GM12872 (cell line): ENCODE results near the gene ZNRD2.

Source experiments
- CTCF ChIP-seq: IDR thresholded peaks from 3 replicates; pipeline ENCODE4 v1.5.1; 2011; ENCODE audit warnings: low read depth, mild to moderate bottlenecking, low read length, moderate library complexity; ENCODE audit not compliant: insufficient read depth

The ZNRD2 gene

DNA sequence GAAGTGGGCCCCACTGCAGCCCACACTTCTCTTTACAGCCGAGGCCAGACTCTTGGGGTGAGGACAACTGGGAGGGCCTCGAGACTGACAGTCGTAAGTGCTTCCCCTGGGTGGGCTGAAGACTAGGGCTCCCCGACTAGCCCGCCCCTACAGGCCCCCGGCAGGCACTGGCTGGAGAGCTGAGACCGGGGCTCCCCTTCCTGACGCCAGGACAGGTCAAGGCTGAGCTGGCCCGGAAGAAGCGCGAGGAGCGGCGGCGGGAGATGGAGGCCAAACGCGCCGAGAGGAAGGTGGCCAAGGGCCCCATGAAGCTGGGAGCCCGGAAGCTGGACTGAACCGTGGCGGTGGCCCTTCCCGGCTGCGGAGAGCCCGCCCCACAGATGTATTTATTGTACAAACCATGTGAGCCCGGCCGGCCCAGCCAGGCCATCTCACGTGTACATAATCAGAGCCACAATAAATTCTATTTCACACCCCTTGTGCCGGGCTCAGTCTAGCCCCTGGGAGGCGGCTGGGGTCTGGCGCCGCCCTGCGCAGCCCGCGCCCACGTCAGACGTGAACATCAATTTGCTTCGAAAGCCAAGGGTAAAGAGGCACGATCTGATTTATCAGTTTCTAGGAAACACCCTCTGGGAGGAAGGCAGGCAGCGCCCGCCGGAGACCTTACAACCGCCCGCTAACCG is 31.9 kb upstream of the ZNRD2 start:
- TF ChIP-seq CTCF = no peak

- TF ChIP-seq CTCF = no peak
Measured at GRCh38 chr11:65538915-65539743, 31.1 kb upstream of the ZNRD2 start.

DNA sequence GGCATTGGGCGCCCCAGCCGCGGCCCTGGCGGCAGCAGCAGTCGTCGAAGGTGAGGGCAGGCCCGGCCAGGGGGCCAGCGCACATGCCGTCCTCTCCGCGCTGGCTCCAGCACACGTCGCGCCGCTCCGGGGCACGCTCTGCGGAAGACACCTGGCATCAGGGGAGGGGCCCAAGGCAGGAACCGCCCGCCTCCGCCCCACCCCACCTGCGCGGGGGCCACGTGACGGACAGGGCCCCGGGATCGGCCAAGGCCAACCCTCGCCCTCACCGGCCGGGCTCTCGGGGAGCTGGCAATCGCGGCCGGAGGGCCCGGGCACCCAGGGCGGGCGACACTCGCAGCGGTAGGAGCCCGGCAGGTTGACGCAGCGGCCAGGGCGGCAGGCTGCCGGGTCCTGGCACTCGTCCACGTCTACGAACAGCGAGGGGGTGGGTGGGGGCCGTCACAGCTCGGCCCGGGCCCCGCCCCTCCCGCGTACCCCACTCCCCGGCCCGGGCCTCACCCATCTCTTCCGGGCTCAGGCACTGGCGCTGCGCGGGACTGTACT is 30.5 kb upstream of the ZNRD2 start:
- TF ChIP-seq CTCF = no peak

DNA sequence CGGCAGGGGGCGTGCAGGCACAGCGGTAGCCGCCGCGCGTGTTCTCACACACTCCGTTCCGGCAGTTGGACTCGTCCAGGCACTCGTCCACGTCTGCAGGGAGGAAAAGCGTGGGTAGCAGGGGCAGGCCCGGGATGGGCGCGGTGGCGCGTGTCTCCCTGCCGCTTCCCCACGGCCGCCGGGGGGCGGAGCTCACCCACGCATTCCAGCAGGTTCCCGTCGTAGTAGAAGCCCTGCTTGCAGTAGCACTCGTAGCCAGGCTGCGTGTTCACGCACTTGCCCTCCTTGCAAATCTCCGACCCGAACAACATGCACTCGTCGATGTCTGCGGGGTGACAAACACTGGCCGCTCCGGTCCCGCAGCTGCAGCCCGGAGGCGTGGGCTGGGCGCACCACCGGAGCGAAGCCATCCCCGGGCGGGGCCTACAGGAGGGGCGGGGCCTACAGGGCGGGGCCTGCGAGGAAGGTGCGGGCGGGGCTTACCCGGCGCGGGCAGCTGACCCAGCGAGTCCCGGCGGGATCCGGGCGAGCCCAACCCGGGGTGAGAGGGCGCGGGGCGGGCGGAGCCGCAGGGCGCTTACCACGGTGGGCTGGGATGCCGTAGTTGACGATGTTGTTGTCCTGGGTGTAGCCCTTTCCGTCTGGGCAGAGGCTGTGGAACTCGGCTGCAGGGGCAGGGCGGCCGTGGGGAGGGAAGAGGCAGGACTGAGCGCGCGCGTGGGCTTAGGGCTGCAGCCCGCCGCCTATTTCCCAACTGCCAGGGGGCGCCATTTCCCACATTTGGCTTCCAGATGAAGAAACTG is 29.8 kb upstream of the ZNRD2 start:
- peak; percentile 82 for TF ChIP-seq CTCF

GRCh38 chr11:65541093-65541982 is 28.9 kb upstream of the ZNRD2 start:
- no peak for TF ChIP-seq CTCF

GRCh38 chr11:65542738-65543390 is 27.4 kb upstream of the ZNRD2 start:
- no peak for TF ChIP-seq CTCF
